Liver (tissue), 3 donors: ENCODE results near the gene SLC51B.
A peak's percentile ranks its signal among the peaks of the same experiment; 100 is the strongest.

Experiments
- ATF3 ChIP-seq: IDR thresholded peaks from 2 replicates; pipeline ENCODE4 v1.6.1; 2016; ENCODE audit warnings: antibody characterized with exemption
- CTCF ChIP-seq: fragments of 150-350 bp; IDR thresholded peaks from 2 replicates; pipeline ENCODE4 v1.5.1; 2017; ENCODE audit warnings: improper control_type of control experiment, low read depth, low read length; ENCODE audit not compliant: missing input control
- EGR1 ChIP-seq, 2 donors: IDR thresholded peaks; 2 replicates each; pipeline ENCODE4 v1.6.1; 2016 to 2018; ENCODE audit warnings: antibody characterized with exemption in 2 of 2, low read depth in 2 of 2
- FOXA1 ChIP-seq: IDR thresholded peaks from 2 replicates; pipeline ENCODE4 v1.6.1; 2016; ENCODE audit warnings: antibody characterized with exemption
- FOXA2 ChIP-seq: IDR thresholded peaks from 2 replicates; pipeline ENCODE4 v1.6.1; 2016; ENCODE audit warnings: antibody characterized with exemption
- HNF4G ChIP-seq: IDR thresholded peaks from 2 replicates; pipeline ENCODE4 v1.6.1; 2016; ENCODE audit warnings: antibody characterized with exemption
- JUND ChIP-seq, 2 donors: IDR thresholded peaks; 2 replicates each; pipeline ENCODE4 v1.6.1; 2016; ENCODE audit warnings: antibody characterized with exemption in 2 of 2
- MAX ChIP-seq: IDR thresholded peaks from 2 replicates; pipeline ENCODE4 v1.6.1; 2016; ENCODE audit warnings: antibody characterized with exemption
- RAD21 ChIP-seq, 2 donors: IDR thresholded peaks; 2 replicates each; pipeline ENCODE4 v1.6.1; 2016; ENCODE audit warnings: antibody characterized with exemption in 2 of 2, mild to moderate bottlenecking in 2 of 2
- REST ChIP-seq: IDR thresholded peaks from 2 replicates; pipeline ENCODE4 v1.6.1; 2016; ENCODE audit warnings: antibody characterized with exemption, mild to moderate bottlenecking
- SP1 ChIP-seq: IDR thresholded peaks from 2 replicates; pipeline ENCODE4 v1.6.1; 2018; ENCODE audit warnings: antibody characterized with exemption, mild to moderate bottlenecking
- TAF1 ChIP-seq: conservative IDR thresholded peaks from 2 replicates; pipeline ENCODE4 v1.6.1; 2016; ENCODE audit warnings: antibody characterized with exemption, mild to moderate bottlenecking
- YY1 ChIP-seq: IDR thresholded peaks from 2 replicates; pipeline ENCODE4 v1.6.1; 2016; ENCODE audit warnings: antibody characterized with exemption, mild to moderate bottlenecking
- ZBTB33 ChIP-seq: IDR thresholded peaks from 2 replicates; pipeline ENCODE4 v1.6.1; 2016; ENCODE audit warnings: antibody characterized with exemption
- donor health status: healthy.
- donor health status: healthy.

- no peak for TF ChIP-seq ZBTB33
- peak; percentile 35 for TF ChIP-seq CTCF
- no peak for TF ChIP-seq TAF1
- TF ChIP-seq REST, result no peak
- TF ChIP-seq MAX, result no peak
- no peak for TF ChIP-seq JUND (IDR thresholded peaks at IDR 0.05)
- peak; percentile 64 to 82 for TF ChIP-seq RAD21 (IDR thresholded peaks at IDR 0.05)
- no peak for TF ChIP-seq FOXA1
- no peak for TF ChIP-seq ATF3
- no peak for TF ChIP-seq HNF4G
- TF ChIP-seq FOXA2, result no peak
- TF ChIP-seq YY1, result no peak
- TF ChIP-seq EGR1 (IDR thresholded peaks at IDR 0.05; ENCODE audit: low read depth in 2 of 2), result no peak
- TF ChIP-seq SP1, result no peak
Measured at GRCh38 chr15:65077981-65078352, 32.8 kb downstream of the SLC51B start.
